Adrenal gland (tissue), 12 donors: Measurements from ENCODE around the gene WWOX. TPM values are rescaled to one million over a fixed set of nuclear protein-coding genes. Genes with fewer than 3 reads are reported as not detected.

Experiments
- DNase-seq, 7 donors: peaks; one replicate each; pipeline ENCODE4 v3.0.0-alpha.2; 2019 to 2020
- H3K27ac ChIP-seq, 5 donors: fragments of 200-600 bp; sonication (generic) in 4 of 5; 1 replicate in 3 of 5; 2 replicates in 2 of 5; pipeline versions ENCODE4 v1.5.1 to v1.8.0; 2016 to 2020; ENCODE audit warnings: mild to moderate bottlenecking in 1 of 5
- H3K27me3 ChIP-seq: fragments of 200-600 bp; 2 replicates; pipeline ENCODE4 v1.8.0; 2021
- H3K36me3 ChIP-seq, 2 donors: fragments of 200-600 bp; replicated peaks in 1 of 2; 1 replicate in 1 of 2; 2 replicates in 1 of 2; pipeline versions ENCODE4 v1.5.1 to v1.8.0; 2018 to 2022
- H3K4me1 ChIP-seq, 2 donors: fragments of 200-600 bp; replicated peaks in 1 of 2; 1 replicate in 1 of 2; 2 replicates in 1 of 2; pipeline versions ENCODE4 v1.5.1 to v1.8.0; 2018 to 2021
- H3K4me3 ChIP-seq, 4 donors: fragments of 200-600 bp; sonication (generic) in 3 of 4; one replicate each; pipeline ENCODE4 v1.5.1; 2016 to 2018
- H3K9me3 ChIP-seq, 3 donors: fragments of 200-600 bp; sonication (generic) in 1 of 3; replicated peaks in 1 of 3; 1 replicate in 2 of 3; 2 replicates in 1 of 3; pipeline versions ENCODE4 v1.5.1 to v1.8.0; 2016 to 2021
- CTCF ChIP-seq, 6 experiments: fragments of 450-650 bp in 4 of 6; fragments of 200-600 bp in 2 of 6; sonication (generic) in 1 of 6; IDR thresholded peaks; 1 replicate in 5 of 6; 2 replicates in 1 of 6; pipeline versions ENCODE4 v1.5.1 to v1.8.0; 2016 to 2021; ENCODE audit warnings: antibody characterized with exemption in 6 of 6, mild to moderate bottlenecking in 2 of 6, moderate library complexity in 1 of 6
- POLR2A ChIP-seq, 2 donors: fragments of 450-650 bp; IDR thresholded peaks; one replicate each; pipeline ENCODE4 v1.6.1; 2017; ENCODE audit warnings: antibody characterized with exemption in 2 of 2, mild to moderate bottlenecking in 2 of 2, moderate library complexity in 1 of 2
- WGBS, 4 donors: extraction: QIAGEN DNeasy Blood & Tissue Kit in 2 of 4; methylation state at CpG; one replicate each; pipeline versions ENCODE4 v1.1.5 to v1.1.7; 2013 to 2017; 5-methylcytosine and 5-hydroxymethylcytosine counted together
- intact Hi-C, 2 donors: fragments of 100-400 bp; cut with DNase I; formaldehyde crosslinking; loops; one replicate each; pipeline versions ENCODE4 v1.14.1 to v1.15.0; 2022 to 2023
- polyA plus RNA-seq, 3 donors: library from polyadenylated mRNA; stranded (reverse); fragments of 200-250 nt in 2 of 3; fragments of 350-450 nt in 1 of 3; fragmentation: Illumina TruSeq in 1 of 3; extraction: RNeasy Lipid Tissue Mini Kit (QIAGEN cat#74804) in 1 of 3; gene quantifications; one replicate each; pipeline ENCODE4 v1.2.3, GENCODE V29; 2013 to 2014
- total RNA-seq, 9 donors: library from RNA; depleted of rRNA in 4 of 9; stranded (reverse); fragments of >200 nt in 4 of 9; fragments of 120-200 nt in 1 of 9; fragmentation: NEBNext Ultra II Directional in 1 of 9; extraction: Animal tissue kit (Norgen Biotek cat#: 25700) in 1 of 9; gene quantifications; one replicate each; pipeline versions ENCODE4 v1.1.0 to v1.2.4, GENCODE V29; 2013 to 2023
- donor health status: healthy with polysubstance abuse.
- donor health status: Bipolar disorder and iron deficiency.
- donor health status: DM: yes; HTN: yes; CAD: no.
- donor health status: DM: no; HTN: no; CAD: no.
- donor health status: DM: no; HTN: no; CAD: no.
- donor health status: DM: yes; HTN: yes; CAD: no.

WWOX gene
- total and polyA plus RNA-seq, 12 donors = 11.8 to 74.6 (median 20.5) TPM

GRCh38 chr16:79143026-79143425 lies 1043.6 kb downstream of the WWOX start:
- intact Hi-C loops = no loop called here
- H3K27me3 ChIP-seq = no peaks in the 10 kb centered on the region
- TF ChIP-seq CTCF (IDR thresholded peaks at IDR 0.05) = no peak
- no peak for TF ChIP-seq POLR2A (IDR thresholded peaks at IDR 0.05)
- no peaks in the 10 kb centered on the region for H3K9me3 ChIP-seq
- no peaks in the 10 kb centered on the region for H3K36me3 ChIP-seq
- no peak overlapping the region for H3K4me3 ChIP-seq
- H3K27ac ChIP-seq = no peak overlapping the region
- H3K4me1 ChIP-seq = no peaks in the 10 kb centered on the region
- WGBS, 4 donors = 84 to 95% (median 92%) methylated on average over 2 of the region's 2 CpGs
- DNase-seq = no peak

GRCh38 chr16:79150151-79150550 lies 1050.7 kb downstream of the WWOX start:
- no peaks in the 10 kb centered on the region for H3K4me1 ChIP-seq
- TF ChIP-seq POLR2A (IDR thresholded peaks at IDR 0.05) (no peak), CTCF (IDR thresholded peaks at IDR 0.05) (no peak)
- H3K27ac ChIP-seq = no peak overlapping the region
- intact Hi-C loops = no loop called here
- no peaks in the 10 kb centered on the region for H3K36me3 ChIP-seq
- no peak for DNase-seq
- no peaks in the 10 kb centered on the region for H3K9me3 ChIP-seq
- no peaks in the 10 kb centered on the region for H3K27me3 ChIP-seq
- WGBS, 4 donors = 70 to 96% (median 78%) methylated on average over 1 of the region's 1 CpG
- no peak overlapping the region for H3K4me3 ChIP-seq

GRCh38 chr16:79150632-79151310 lies 1051.3 kb downstream of the WWOX start:
- Histone ChIP-seq H3K9me3 (no peaks in the 10 kb centered on the region), H3K4me1 (no peaks in the 10 kb centered on the region), H3K4me3 (no peak overlapping the region), H3K27me3 (no peaks in the 10 kb centered on the region), H3K36me3 (no peaks in the 10 kb centered on the region), H3K27ac (no peak overlapping the region)
- 78 to 85% (median 84%) methylated on average over 13 of the region's 13 CpGs for WGBS, 4 donors
- DNase-seq = no peak
- TF ChIP-seq POLR2A (IDR thresholded peaks at IDR 0.05) = no peak
- TF ChIP-seq CTCF (IDR thresholded peaks at IDR 0.05) = no peak
- intact Hi-C loops = no loop called here

- H3K27me3 ChIP-seq = no peaks in the 10 kb centered on the region
Observed at GRCh38 chr16:79154086-79154485, 1054.6 kb downstream of the WWOX start.

More at GRCh38 chr16:79154086-79154485, 1054.6 kb downstream of the WWOX start:
- no peak for DNase-seq
- no peaks in the 10 kb centered on the region for H3K9me3 ChIP-seq
- no peak overlapping the region for H3K4me3 ChIP-seq
- H3K27ac ChIP-seq = no peak overlapping the region
- WGBS, 4 donors = 58 to 89% (median 80%) methylated on average over 3 of the region's 3 CpGs
- no peaks in the 10 kb centered on the region for H3K36me3 ChIP-seq
- intact Hi-C loops = no loop called here
- TF ChIP-seq CTCF (IDR thresholded peaks at IDR 0.05) (no peak), POLR2A (IDR thresholded peaks at IDR 0.05) (no peak)
- no peaks in the 10 kb centered on the region for H3K4me1 ChIP-seq
